GM23248 (cell line): Measurements from ENCODE around the gene TACR1. TPM values are rescaled to one million over a fixed set of nuclear protein-coding genes. Genes with fewer than 3 reads are reported as not detected.

Experiments used
- DNase-seq: peaks from one replicate; pipeline ENCODE4 v3.0.0-alpha.2; 2015
- H2AFZ ChIP-seq: fragments of 200-600 bp; sonication (generic); 2 replicates; pipeline ENCODE4 v1.6.1; 2016; ENCODE audit warnings: antibody characterized with exemption
- H3F3A ChIP-seq: fragments of 200-600 bp; sonication (generic); 2 replicates; pipeline ENCODE4 v1.6.1; 2016; ENCODE audit warnings: mild to moderate bottlenecking, antibody characterized with exemption, mixed run types; ENCODE audit not compliant: insufficient read depth
- H3K27ac ChIP-seq: fragments of 200-600 bp; sonication (generic); 2 replicates; pipeline ENCODE4 v1.5.1; 2016; ENCODE audit warnings: mild to moderate bottlenecking
- H3K27me3 ChIP-seq: fragments of 200-600 bp; sonication (generic); replicated peaks from 2 replicates; pipeline ENCODE4 v1.6.1; 2016; ENCODE audit warnings: mild to moderate bottlenecking; ENCODE audit not compliant: insufficient read depth
- H3K36me3 ChIP-seq: fragments of 200-600 bp; sonication (generic); 2 replicates; pipeline ENCODE4 v1.6.1; 2016; ENCODE audit warnings: low read depth, mild to moderate bottlenecking
- H3K4me1 ChIP-seq: fragments of 200-600 bp; sonication (generic); 2 replicates; pipeline ENCODE4 v1.6.1; 2016; ENCODE audit warnings: mild to moderate bottlenecking; ENCODE audit not compliant: insufficient read depth
- H3K4me2 ChIP-seq: fragments of 200-600 bp; sonication (generic); one replicate; pipeline ENCODE4 v1.6.1; 2016; ENCODE audit warnings: mild to moderate bottlenecking; ENCODE audit not compliant: unreplicated experiment
- H3K4me3 ChIP-seq: fragments of 200-600 bp; sonication (generic); 2 replicates; pipeline ENCODE4 v1.5.1; 2016; ENCODE audit warnings: mild to moderate bottlenecking
- H3K79me2 ChIP-seq: fragments of 200-600 bp; sonication (generic); 2 replicates; pipeline ENCODE4 v1.6.1; 2016; ENCODE audit warnings: mild to moderate bottlenecking; ENCODE audit not compliant: insufficient read depth
- H3K9ac ChIP-seq: fragments of 200-600 bp; sonication (generic); 2 replicates; pipeline ENCODE4 v1.6.1; 2016; ENCODE audit warnings: mild to moderate bottlenecking
- H3K9me2 ChIP-seq: fragments of 200-600 bp; sonication (generic); 2 replicates; pipeline ENCODE4 v1.6.1; 2016; ENCODE audit warnings: mixed run types, mild to moderate bottlenecking, moderate library complexity; ENCODE audit not compliant: insufficient read depth
- H3K9me3 ChIP-seq: fragments of 200-600 bp; sonication (generic); one replicate; pipeline ENCODE4 v1.6.1; 2017; ENCODE audit warnings: low read depth
- H4K20me1 ChIP-seq: fragments of 200-600 bp; sonication (generic); 2 replicates; pipeline ENCODE4 v1.6.0; 2016; ENCODE audit not compliant: insufficient read depth
- EZH2 ChIP-seq: fragments of 200-600 bp; sonication (generic); IDR thresholded peaks from 2 replicates; pipeline ENCODE4 v1.6.1; 2018; ENCODE audit warnings: antibody characterized with exemption, mild to moderate bottlenecking; ENCODE audit not compliant: insufficient read depth, poor library complexity, severe bottlenecking
- EZH2phosphoT487 ChIP-seq: fragments of 200-600 bp; sonication (generic); IDR thresholded peaks from 2 replicates; pipeline ENCODE4 v1.6.1; 2018; ENCODE audit warnings: antibody characterized with exemption, moderate library complexity, mild to moderate bottlenecking, low read depth; ENCODE audit not compliant: insufficient read depth
- WGBS, 2 experiments: methylation state at CpG; one replicate each; pipeline ENCODE4 v1.1.6; 2015 to 2017; ENCODE audit warnings: low lambda C conversion rate in 2 of 2, low coverage in 1 of 2; ENCODE audit errors: missing lambda C conversion rate in 2 of 2; 5-methylcytosine and 5-hydroxymethylcytosine counted together
- in situ Hi-C: fragments of 300-500 bp; cut with MboI; formaldehyde crosslinking; loops from 2 replicates; pipeline ENCODE4 v1.15.0; 2020
- polyA plus RNA-seq: library from polyadenylated mRNA; unstranded; fragments of >200 nt; fragmentation: Nextera tagmentation; extraction: Ambion mirVana; gene quantifications from 2 replicates; pipeline ENCODE4 v1.2.1, GENCODE V29; 2016
- total RNA-seq: library from RNA; depleted of rRNA; stranded (reverse); fragments of >200 nt; shearing (Covaris generic); gene quantifications from 2 replicates; pipeline ENCODE4 v1.2.3, GENCODE V29; 2014

TACR1 gene
- total and polyA plus RNA-seq, 2 experiments from 2014 or later: 0.11 to 0.65 TPM

DNA sequence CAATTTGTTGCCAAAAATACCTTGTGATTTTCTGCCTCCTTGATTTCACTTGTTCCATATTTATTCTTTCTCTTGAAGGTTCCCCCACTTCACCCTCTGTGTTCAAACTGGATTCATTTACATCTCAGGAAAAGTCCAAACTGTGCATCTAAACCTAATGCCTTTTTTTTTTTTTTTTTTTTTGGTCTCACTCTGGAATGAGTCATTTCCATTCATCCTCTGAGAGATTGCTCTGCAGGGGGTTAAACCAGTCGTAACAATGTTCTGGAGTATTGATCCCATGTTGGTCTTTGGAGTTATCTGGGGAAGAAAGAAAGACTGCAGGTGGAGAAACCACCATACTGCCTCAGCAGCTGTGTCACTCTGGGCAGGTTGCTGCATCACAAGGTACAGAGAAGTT, 119.7 kb downstream of the TACR1 start:
- WGBS, 2 experiments: 18 to 56% methylated on average over 1 of the region's 1 CpG
- no peaks in the 10 kb centered on the region for H3K4me1 ChIP-seq
- no peak for TF ChIP-seq EZH2phosphoT487
- TF ChIP-seq EZH2: no peak
- no peaks in the 10 kb centered on the region for H3K9me2 ChIP-seq
- no peaks in the 10 kb centered on the region for H4K20me1 ChIP-seq
- H3K9ac ChIP-seq: no peak overlapping the region
- H3K4me2 ChIP-seq: no peak overlapping the region
- in situ Hi-C loops: no loop called here
- no peak overlapping the region for H2AFZ ChIP-seq
- no peak overlapping the region for H3K4me3 ChIP-seq
- no peaks in the 10 kb centered on the region for H3F3A ChIP-seq
- no peak overlapping the region for H3K27ac ChIP-seq
- H3K9me3 ChIP-seq: no peaks in the 10 kb centered on the region
- DNase-seq: peak; percentile 24
- H3K36me3 ChIP-seq: no peaks in the 10 kb centered on the region
- no peaks in the 10 kb centered on the region for H3K79me2 ChIP-seq
- no peaks in the 10 kb centered on the region for H3K27me3 ChIP-seq

DNA sequence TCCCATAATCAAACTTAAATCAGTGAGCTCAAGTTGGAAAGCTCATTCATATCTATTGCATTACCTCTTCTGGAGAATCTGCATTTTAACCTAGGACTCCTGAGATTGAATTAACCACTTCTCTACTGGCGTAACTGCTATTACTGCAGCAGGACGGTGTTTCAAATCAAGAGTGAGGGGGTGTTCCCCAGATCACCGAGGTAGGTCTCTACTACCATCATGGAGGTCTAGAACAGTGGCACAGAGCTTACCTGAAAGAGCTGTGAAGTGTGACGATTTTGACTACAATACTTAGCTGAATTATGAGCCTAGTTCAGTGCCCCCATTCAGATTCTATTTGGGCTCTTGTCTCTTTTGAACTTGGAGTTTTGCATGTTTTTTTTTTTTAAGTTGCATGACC, 121.4 kb downstream of the TACR1 start:
- WGBS, 2 experiments: 85 to 87% methylated on average over 4 of the region's 4 CpGs
- H3K9me2 ChIP-seq: no peaks in the 10 kb centered on the region
- H3K27ac ChIP-seq: no peak overlapping the region
- no peak overlapping the region for H3K4me3 ChIP-seq
- no peak overlapping the region for H3K4me2 ChIP-seq
- no peaks in the 10 kb centered on the region for H3K4me1 ChIP-seq
- no peaks in the 10 kb centered on the region for H3K9me3 ChIP-seq
- H4K20me1 ChIP-seq: no peaks in the 10 kb centered on the region
- H3K27me3 ChIP-seq: no peaks in the 10 kb centered on the region
- no peak for DNase-seq
- no peak overlapping the region for H3K9ac ChIP-seq
- no peaks in the 10 kb centered on the region for H3K79me2 ChIP-seq
- H2AFZ ChIP-seq: no peak overlapping the region
- H3K36me3 ChIP-seq: no peaks in the 10 kb centered on the region
- no peaks in the 10 kb centered on the region for H3F3A ChIP-seq
- TF ChIP-seq EZH2 (no peak), EZH2phosphoT487 (no peak)
- in situ Hi-C loops: no loop called here

DNA sequence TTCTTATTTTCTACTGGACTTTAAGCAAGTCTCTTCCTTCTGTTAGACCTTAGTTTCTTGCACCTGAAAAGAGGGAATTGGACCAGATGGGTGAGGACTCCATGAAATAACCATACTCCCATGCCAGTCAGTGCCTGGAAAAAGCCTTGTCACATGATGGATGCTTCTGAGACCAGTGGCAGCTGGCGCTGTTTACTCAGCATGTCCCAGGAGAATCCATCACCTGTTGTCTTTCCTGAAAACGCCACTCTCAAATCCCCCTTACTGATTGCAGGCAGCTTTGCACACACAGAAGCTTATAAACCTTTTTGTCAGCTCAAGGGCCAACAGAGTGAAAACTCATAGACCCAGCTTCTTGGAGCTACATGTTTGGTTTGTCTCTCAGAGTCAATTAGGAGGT, 123.2 kb downstream of the TACR1 start:
- no peaks in the 10 kb centered on the region for H3K79me2 ChIP-seq
- no peak overlapping the region for H3K4me3 ChIP-seq
- H3K36me3 ChIP-seq: no peaks in the 10 kb centered on the region
- TF ChIP-seq EZH2: no peak
- no peaks in the 10 kb centered on the region for H3K9me3 ChIP-seq
- no peaks in the 10 kb centered on the region for H3K4me1 ChIP-seq
- no peaks in the 10 kb centered on the region for H3F3A ChIP-seq
- no peak overlapping the region for H2AFZ ChIP-seq
- H3K9me2 ChIP-seq: no peaks in the 10 kb centered on the region
- WGBS, 2 experiments: 76% methylated on average over 2 of the region's 2 CpGs
- DNase-seq: no peak
- in situ Hi-C loops: no loop called here
- no peak overlapping the region for H3K9ac ChIP-seq
- no peaks in the 10 kb centered on the region for H4K20me1 ChIP-seq
- no peak overlapping the region for H3K4me2 ChIP-seq
- H3K27me3 ChIP-seq: no peaks in the 10 kb centered on the region
- no peak overlapping the region for H3K27ac ChIP-seq

DNA sequence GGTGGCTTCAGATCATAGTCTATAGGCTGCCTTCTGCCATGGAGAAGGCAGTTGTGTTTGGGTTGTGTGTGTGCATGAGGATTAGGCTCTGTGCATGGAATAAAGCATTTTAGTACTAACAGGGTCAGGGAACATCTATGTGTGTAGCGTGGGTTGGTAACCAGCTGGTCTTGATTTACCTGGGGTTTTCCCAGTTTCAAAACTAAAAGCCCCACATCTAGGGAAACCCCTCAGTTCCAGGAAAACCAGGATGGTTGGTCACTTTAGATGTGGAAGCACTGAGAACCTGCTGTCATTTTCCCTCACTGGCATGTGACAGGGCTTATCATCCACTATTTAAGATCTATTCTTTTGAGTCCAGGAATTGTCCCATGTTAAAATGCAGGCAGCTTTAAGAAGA, 124.6 kb downstream of the TACR1 start:
- Histone ChIP-seq H3K36me3 (no peaks in the 10 kb centered on the region), H3K4me3 (no peak overlapping the region), H4K20me1 (no peaks in the 10 kb centered on the region), H3K79me2 (no peaks in the 10 kb centered on the region), H3K27me3 (no peaks in the 10 kb centered on the region), H3F3A (no peaks in the 10 kb centered on the region), H3K27ac (no peak overlapping the region), H2AFZ (no peak overlapping the region), H3K9me3 (no peaks in the 10 kb centered on the region), H3K4me2 (no peak overlapping the region), H3K9ac (no peak overlapping the region), H3K4me1 (no peaks in the 10 kb centered on the region), H3K9me2 (no peaks in the 10 kb centered on the region)
- in situ Hi-C loops: no loop called here
- TF ChIP-seq EZH2: no peak
- no peak for TF ChIP-seq EZH2phosphoT487
- 100% methylated on average over 1 of the region's 1 CpG for WGBS, 2 experiments
- DNase-seq: no peak

DNA sequence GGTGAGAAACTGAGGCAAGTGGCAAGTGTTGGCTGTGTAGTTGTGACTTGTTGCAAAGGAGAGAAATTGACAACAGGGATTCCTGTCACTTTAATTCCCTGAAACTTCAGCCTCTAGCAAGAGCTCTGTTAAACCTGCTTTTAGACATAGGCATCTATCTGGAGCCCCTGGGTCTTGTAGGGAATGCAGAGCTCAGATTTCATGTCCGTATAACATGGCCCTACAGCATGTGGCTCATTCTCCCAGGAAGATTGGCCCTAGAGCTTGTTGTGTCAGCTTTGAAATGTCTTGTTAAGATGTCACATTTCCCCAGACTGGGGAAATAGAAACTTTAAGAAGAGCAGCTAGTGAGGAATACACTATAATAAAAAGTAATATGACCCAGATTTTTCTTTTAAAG, 125.1 kb downstream of the TACR1 start:
- Histone ChIP-seq H3K9ac (no peak overlapping the region), H3F3A (no peaks in the 10 kb centered on the region), H3K27me3 (no peaks in the 10 kb centered on the region), H3K79me2 (no peaks in the 10 kb centered on the region), H2AFZ (no peak overlapping the region), H3K9me2 (no peaks in the 10 kb centered on the region), H3K4me3 (no peak overlapping the region), H4K20me1 (no peaks in the 10 kb centered on the region), H3K4me2 (no peak overlapping the region), H3K36me3 (no peaks in the 10 kb centered on the region), H3K9me3 (no peaks in the 10 kb centered on the region), H3K27ac (no peak overlapping the region), H3K4me1 (no peaks in the 10 kb centered on the region)
- no peak for TF ChIP-seq EZH2
- no peak for TF ChIP-seq EZH2phosphoT487
- WGBS, 2 experiments: 54 to 55% methylated on average over 1 of the region's 1 CpG
- DNase-seq: no peak
- in situ Hi-C loops: no loop called here
